ENCODE measurements around the gene KCNA3.

KCNA3 gene

DNA sequence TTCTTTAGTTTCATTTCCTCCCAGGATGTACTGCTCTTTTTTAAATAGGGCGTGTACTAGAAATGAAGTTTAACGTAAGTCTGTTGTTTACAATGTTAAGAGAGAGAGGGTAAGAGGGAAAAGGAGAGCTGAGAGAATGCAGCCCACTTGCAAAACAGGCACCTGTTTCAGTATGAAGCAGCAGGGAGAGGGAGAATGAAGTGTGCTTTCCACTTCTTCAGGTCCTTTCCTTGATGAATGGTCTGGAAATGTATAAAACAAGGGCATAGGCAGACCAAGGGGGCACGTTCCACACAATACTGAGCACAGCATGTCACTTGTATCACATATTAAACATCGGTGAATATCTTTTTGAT lies 2.0 kb downstream of the KCNA3 start:
- TF ChIP-seq FOXP2 (optimal IDR thresholded peaks at IDR 0.05; ENCODE audit: borderline replicate concordance, extremely low read depth, extremely low read length, insufficient read depth), result no peak
- TF ChIP-seq, protein P1, sequence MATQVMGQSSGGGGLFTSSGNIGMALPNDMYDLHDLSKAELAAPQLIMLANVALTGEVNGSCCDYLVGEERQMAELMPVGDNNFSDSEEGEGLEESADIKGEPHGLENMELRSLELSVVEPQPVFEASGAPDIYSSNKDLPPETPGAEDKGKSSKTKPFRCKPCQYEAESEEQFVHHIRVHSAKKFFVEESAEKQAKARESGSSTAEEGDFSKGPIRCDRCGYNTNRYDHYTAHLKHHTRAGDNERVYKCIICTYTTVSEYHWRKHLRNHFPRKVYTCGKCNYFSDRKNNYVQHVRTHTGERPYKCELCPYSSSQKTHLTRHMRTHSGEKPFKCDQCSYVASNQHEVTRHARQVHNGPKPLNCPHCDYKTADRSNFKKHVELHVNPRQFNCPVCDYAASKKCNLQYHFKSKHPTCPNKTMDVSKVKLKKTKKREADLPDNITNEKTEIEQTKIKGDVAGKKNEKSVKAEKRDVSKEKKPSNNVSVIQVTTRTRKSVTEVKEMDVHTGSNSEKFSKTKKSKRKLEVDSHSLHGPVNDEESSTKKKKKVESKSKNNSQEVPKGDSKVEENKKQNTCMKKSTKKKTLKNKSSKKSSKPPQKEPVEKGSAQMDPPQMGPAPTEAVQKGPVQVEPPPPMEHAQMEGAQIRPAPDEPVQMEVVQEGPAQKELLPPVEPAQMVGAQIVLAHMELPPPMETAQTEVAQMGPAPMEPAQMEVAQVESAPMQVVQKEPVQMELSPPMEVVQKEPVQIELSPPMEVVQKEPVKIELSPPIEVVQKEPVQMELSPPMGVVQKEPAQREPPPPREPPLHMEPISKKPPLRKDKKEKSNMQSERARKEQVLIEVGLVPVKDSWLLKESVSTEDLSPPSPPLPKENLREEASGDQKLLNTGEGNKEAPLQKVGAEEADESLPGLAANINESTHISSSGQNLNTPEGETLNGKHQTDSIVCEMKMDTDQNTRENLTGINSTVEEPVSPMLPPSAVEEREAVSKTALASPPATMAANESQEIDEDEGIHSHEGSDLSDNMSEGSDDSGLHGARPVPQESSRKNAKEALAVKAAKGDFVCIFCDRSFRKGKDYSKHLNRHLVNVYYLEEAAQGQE (IDR thresholded peaks at IDR 0.05; ENCODE audit: insufficient read depth in 1 of 2, low read depth in 2 of 2, low read length in 2 of 2), result no peak
- TF ChIP-seq TAF1 (IDR thresholded peaks at IDR 0.05; ENCODE audit: borderline replicate concordance, insufficient read depth, low read length), result no peak
- no peak for TF ChIP-seq POLR2AphosphoS5 (IDR thresholded peaks at IDR 0.05; ENCODE audit: low read depth, low read length)
- TF ChIP-seq SIN3A (IDR thresholded peaks at IDR 0.05; ENCODE audit: borderline replicate concordance, insufficient read depth, low read length), result no peak

DNA sequence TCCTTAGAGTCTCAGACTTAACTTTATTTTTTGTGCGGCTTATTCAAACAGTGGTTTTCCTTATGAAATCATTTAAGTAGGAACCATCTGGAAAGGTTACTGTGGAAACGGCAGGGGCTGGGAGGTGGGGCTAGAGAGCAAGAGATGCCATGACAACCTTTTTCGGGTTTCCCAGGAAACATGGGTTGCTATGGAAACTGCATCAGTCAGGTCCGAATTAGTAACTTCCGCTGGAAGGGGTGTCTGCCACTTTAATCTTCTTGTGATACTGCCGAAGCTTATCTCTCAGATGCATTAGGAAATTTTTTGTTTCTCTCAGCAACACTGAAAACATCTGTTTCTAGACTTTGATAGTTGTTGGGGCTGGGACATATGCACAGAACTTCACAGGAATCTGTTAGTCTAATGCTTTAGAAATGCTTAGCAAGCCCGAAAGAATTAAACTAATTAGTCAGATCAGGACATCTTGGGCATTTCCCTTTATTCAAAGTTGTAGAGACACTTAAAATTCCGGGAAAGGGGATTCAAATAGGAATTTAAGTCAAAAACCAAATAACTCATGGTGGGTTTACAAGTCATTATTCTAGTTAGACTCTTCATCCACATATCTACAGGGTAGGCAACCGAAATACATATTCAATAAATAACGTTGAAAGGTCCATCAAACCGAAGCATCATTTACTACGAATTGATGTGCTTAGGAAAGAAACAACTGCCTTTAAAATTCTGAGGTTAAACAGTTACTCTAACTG lies 2.6 kb downstream of the KCNA3 start:
- no peak for TF ChIP-seq SIN3A (IDR thresholded peaks at IDR 0.05; ENCODE audit: borderline replicate concordance, insufficient read depth, low read length)
- no peak for TF ChIP-seq TAF1 (IDR thresholded peaks at IDR 0.05; ENCODE audit: borderline replicate concordance, insufficient read depth, low read length)
- no peak for TF ChIP-seq POLR2AphosphoS5 (IDR thresholded peaks at IDR 0.05; ENCODE audit: low read depth, low read length)

DNA sequence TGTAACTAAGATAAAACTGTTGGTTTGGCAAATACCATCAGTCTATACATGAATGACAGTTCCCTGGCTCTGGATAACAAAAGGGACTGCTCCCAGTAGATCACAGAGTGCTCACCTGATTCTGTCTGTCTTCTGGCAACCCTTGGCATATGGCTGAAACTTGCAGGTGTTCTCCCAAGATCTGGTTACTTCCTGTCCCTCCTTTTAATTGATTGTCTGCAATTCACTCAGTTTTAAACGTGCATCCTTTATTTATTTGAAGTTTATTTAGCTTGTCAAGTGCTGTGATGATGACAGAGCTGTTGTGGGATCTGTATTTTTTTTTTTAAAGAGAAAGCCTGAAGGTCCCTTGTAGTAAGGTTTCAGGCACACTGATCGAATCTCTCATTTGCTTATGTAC lies 3.4 kb downstream of the KCNA3 start:
- TF ChIP-seq SIN3A (IDR thresholded peaks at IDR 0.05; ENCODE audit: borderline replicate concordance, insufficient read depth, low read length), result no peak
- TF ChIP-seq, protein P1 (IDR thresholded peaks at IDR 0.05; ENCODE audit: insufficient read depth in 1 of 2, low read depth in 2 of 2, low read length in 2 of 2), result no peak
- TF ChIP-seq POLR2AphosphoS5 (IDR thresholded peaks at IDR 0.05; ENCODE audit: low read depth, low read length), result no peak
- TF ChIP-seq FOXP2 (optimal IDR thresholded peaks at IDR 0.05; ENCODE audit: borderline replicate concordance, extremely low read depth, extremely low read length, insufficient read depth), result no peak
- no peak for TF ChIP-seq TAF1 (IDR thresholded peaks at IDR 0.05; ENCODE audit: borderline replicate concordance, insufficient read depth, low read length)

DNA sequence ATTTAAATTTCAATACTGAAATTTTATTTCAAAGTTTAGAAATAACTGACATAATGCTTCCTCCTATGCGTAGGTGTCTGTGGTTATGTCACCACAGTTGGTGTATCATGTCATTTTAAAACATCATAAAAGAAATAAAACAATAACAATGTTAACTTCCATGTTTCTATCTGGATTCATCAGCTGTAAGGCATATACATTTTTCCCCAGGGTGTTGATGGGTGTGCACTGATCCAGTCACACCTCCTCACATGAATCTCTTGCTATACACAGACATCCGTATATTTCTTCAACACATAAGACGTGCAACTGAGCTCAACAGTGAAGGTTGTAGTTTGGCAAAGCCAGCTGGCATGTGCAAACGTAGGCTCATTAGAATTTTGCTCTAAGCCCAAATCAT lies 6.2 kb downstream of the KCNA3 start:
- TF ChIP-seq SIN3A (IDR thresholded peaks at IDR 0.05; ENCODE audit: borderline replicate concordance, insufficient read depth, low read length) (no peak), TAF1 (IDR thresholded peaks at IDR 0.05; ENCODE audit: borderline replicate concordance, insufficient read depth, low read length) (no peak), FOXP2 (optimal IDR thresholded peaks at IDR 0.05; ENCODE audit: borderline replicate concordance, extremely low read depth, extremely low read length, insufficient read depth) (no peak), POLR2AphosphoS5 (IDR thresholded peaks at IDR 0.05; ENCODE audit: low read depth, low read length) (no peak)
- TF ChIP-seq, protein P1 (IDR thresholded peaks at IDR 0.05; ENCODE audit: insufficient read depth in 1 of 2, low read depth in 2 of 2, low read length in 2 of 2), result no peak

DNA sequence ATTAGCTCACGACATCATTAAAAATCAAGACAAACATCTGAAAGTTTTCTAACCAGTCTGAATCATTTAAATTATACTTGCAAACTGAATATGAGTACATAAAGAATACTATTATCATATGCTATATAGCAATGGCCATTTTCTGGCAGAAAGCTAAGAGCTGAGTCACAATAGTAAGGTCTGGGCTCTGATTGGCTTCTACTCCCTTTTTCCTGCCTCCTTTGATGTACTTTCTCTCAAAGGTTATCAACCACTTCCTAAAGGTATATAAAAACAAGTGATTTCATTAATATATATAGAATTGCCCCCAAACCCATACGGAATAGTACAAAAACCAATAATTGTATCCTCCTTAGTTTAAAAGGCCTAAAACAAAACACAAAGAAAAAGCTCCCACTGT lies 7.0 kb downstream of the KCNA3 start:
- TF ChIP-seq FOXP2 (optimal IDR thresholded peaks at IDR 0.05; ENCODE audit: borderline replicate concordance, extremely low read depth, extremely low read length, insufficient read depth), result no peak
- TF ChIP-seq, protein P1 (IDR thresholded peaks at IDR 0.05; ENCODE audit: insufficient read depth in 1 of 2, low read depth in 2 of 2, low read length in 2 of 2), result no peak
- no peak for TF ChIP-seq TAF1 (IDR thresholded peaks at IDR 0.05; ENCODE audit: borderline replicate concordance, insufficient read depth, low read length)
- no peak for TF ChIP-seq POLR2AphosphoS5 (IDR thresholded peaks at IDR 0.05; ENCODE audit: low read depth, low read length)
- no peak for TF ChIP-seq SIN3A (IDR thresholded peaks at IDR 0.05; ENCODE audit: borderline replicate concordance, insufficient read depth, low read length)

Data from PFSK-1 (cell line).